Measurements from ENCODE around the gene TTC6. TPM values are rescaled to one million over a fixed set of nuclear protein-coding genes. Genes with fewer than 3 reads are reported as not detected.

Gene TTC6
- total and polyA plus RNA-seq, 2 donors (not counting 3 experiments of a cell fraction or from before 2014, with no cell fraction given), result 0.75 TPM; not detected in 1

GRCh38 chr14:37637341-37637740 is 41.9 kb downstream of the TTC6 start:
- no peak for DNase-seq (ENCODE audit: low read depth, low spot score)
- BruUV-seq (replicated peaks), result no TSS peak

More at GRCh38 chr14:37637341-37637740, 41.9 kb downstream of the TTC6 start:
- no peak overlapping the region for H3K27ac ChIP-seq (ENCODE audit: insufficient read depth, low read depth, low read length)
- POLR2A ChIA-PET, result no interaction called here
- CTCF ChIA-PET, result no interaction called here
- no peaks in the 10 kb centered on the region for H3K36me3 ChIP-seq (ENCODE audit: control insufficient read depth in 2 of 2, extremely low read depth in 1 of 2, insufficient read depth in 2 of 2, low read length in 2 of 2)
- H3K9me3 ChIP-seq (replicated peaks; ENCODE audit: control insufficient read depth, insufficient read depth, low read length), result no peaks in the 10 kb centered on the region
- no peak for FAIRE-seq
- H3K79me2 ChIP-seq (ENCODE audit: control insufficient read depth, insufficient read depth, low read length), result no peaks in the 10 kb centered on the region
- no peak overlapping the region for H2AFZ ChIP-seq (ENCODE audit: low read depth, low read length)
- H3K4me1 ChIP-seq (ENCODE audit: control insufficient read depth, extremely low read depth, insufficient read depth, low read length), result no peaks in the 10 kb centered on the region
- dilution Hi-C loops (cut with MboI; ENCODE audit: extremely low pct_ligation_motif_present, low sequenced_read_pairs) (no loop called here), intact Hi-C loops (cut with micrococcal nuclease) (no loop called here)
- no peaks in the 10 kb centered on the region for H4K20me1 ChIP-seq (replicated peaks; ENCODE audit: control insufficient read depth, extremely low read depth, insufficient read depth, low read length)
- H3K27me3 ChIP-seq (ENCODE audit: control insufficient read depth in 2 of 2, insufficient read depth in 2 of 2, low read length in 2 of 2), result peaks cover 3 to 4% of the 10 kb centered on the region in 2 experiments
- H3K9me1 ChIP-seq (replicated peaks; ENCODE audit: control insufficient read depth, extremely low read depth, insufficient read depth, low read length), result no peaks in the 10 kb centered on the region
- no peak overlapping the region for H3K4me3 ChIP-seq (replicated peaks in 1 of 3; ENCODE audit: insufficient read depth in 1 of 3, low read depth in 1 of 3, low read length in 3 of 3)
- no peak overlapping the region for H3K9ac ChIP-seq (replicated peaks; ENCODE audit: extremely low read depth, insufficient read depth, low read length)
- TF ChIP-seq POLR2A (IDR thresholded peaks at IDR 0.05; ENCODE audit: low read depth, low read length), result no peak
- TF ChIP-seq JUN (IDR thresholded peaks at IDR 0.05; ENCODE audit: borderline replicate concordance, insufficient read depth, insufficient read length, low read depth), result no peak
- no peak for TF ChIP-seq POLR2AphosphoS5 (IDR thresholded peaks at IDR 0.05; ENCODE audit: insufficient read depth, low read depth, low read length)
- no peak for TF ChIP-seq EZH2 (IDR thresholded peaks at IDR 0.05; ENCODE audit: borderline replicate concordance, low read depth, low read length, severe bottlenecking)
- TF ChIP-seq CTCF (IDR thresholded peaks at IDR 0.05; ENCODE audit: extremely low read depth in 1 of 2, insufficient read depth in 1 of 2, low read depth in 1 of 2, low read length in 2 of 2), result no peak
- no peak for TF ChIP-seq FOS (IDR thresholded peaks at IDR 0.05; ENCODE audit: borderline replicate concordance, insufficient read depth, low read length)
- TF ChIP-seq MYC (IDR thresholded peaks at IDR 0.05; ENCODE audit: low read depth, low read length), result no peak
- TF ChIP-seq GATA2 (IDR thresholded peaks at IDR 0.05; ENCODE audit: insufficient read depth, insufficient read length, low read depth, low read length), result no peak
- no peak for TF ChIP-seq MAX (IDR thresholded peaks at IDR 0.05; ENCODE audit: insufficient read depth, insufficient read length)
- no peak overlapping the region for H3K4me2 ChIP-seq (ENCODE audit: insufficient read depth, low read length)
